Mesendoderm (in vitro differentiated cells): ENCODE results near the gene GLTPD2.

Experiments used
- DNase-seq: peaks from one replicate; pipeline ENCODE4 v3.0.0; 2013
- H2AK5ac ChIP-seq: 2 replicates; pipeline ENCODE4 v1.6.1; 2013; ENCODE audit warnings: low read length, inconsistent platforms
- H2BK120ac ChIP-seq: 2 replicates; pipeline ENCODE4 v1.6.1; 2013; ENCODE audit warnings: low read depth, mild to moderate bottlenecking, low read length, moderate library complexity, mixed read lengths
- H2BK15ac ChIP-seq: replicated peaks from 2 replicates; pipeline ENCODE4 v1.6.1; 2013; ENCODE audit warnings: low read depth, mild to moderate bottlenecking, moderate library complexity
- H2BK5ac ChIP-seq: 2 replicates; pipeline ENCODE4 v1.6.1; 2013; ENCODE audit warnings: low read length, inconsistent platforms
- H3K18ac ChIP-seq: 2 replicates; pipeline ENCODE4 v1.6.1; 2013; ENCODE audit warnings: mild to moderate bottlenecking, low read length, mixed read lengths
- H3K23ac ChIP-seq: one replicate; pipeline ENCODE4 v1.6.1; 2013; ENCODE audit warnings: low read length
- H3K27ac ChIP-seq: 2 replicates; pipeline ENCODE4 v1.5.1; 2013; ENCODE audit warnings: low read depth, mild to moderate bottlenecking, inconsistent platforms, low read length, moderate library complexity
- H3K27me3 ChIP-seq: 2 replicates; pipeline ENCODE4 v1.6.1; 2013; ENCODE audit warnings: low read length, control low read depth, mild to moderate bottlenecking, inconsistent platforms; ENCODE audit not compliant: insufficient read depth, poor library complexity
- H3K36me3 ChIP-seq: 2 replicates; pipeline ENCODE4 v1.6.1; 2013; ENCODE audit warnings: low read length, inconsistent platforms; ENCODE audit not compliant: control insufficient read depth, insufficient read depth
- H3K4ac ChIP-seq: one replicate; pipeline ENCODE4 v1.6.1; 2013; ENCODE audit warnings: low read depth, mild to moderate bottlenecking, low read length, moderate library complexity
- H3K4me1 ChIP-seq: 2 replicates; pipeline ENCODE4 v1.6.1; 2013; ENCODE audit warnings: low read depth, low read length, inconsistent platforms; ENCODE audit not compliant: control insufficient read depth
- H3K4me2 ChIP-seq: 2 replicates; pipeline ENCODE4 v1.6.1; 2013; ENCODE audit warnings: low read length
- H3K4me3 ChIP-seq: 2 replicates; pipeline ENCODE4 v1.5.1; 2013; ENCODE audit warnings: mild to moderate bottlenecking, low read length
- H3K56ac ChIP-seq: one replicate; pipeline ENCODE4 v1.6.1; 2013; ENCODE audit warnings: low read length
- H3K79me1 ChIP-seq: 2 replicates; pipeline ENCODE4 v1.6.1; 2013; ENCODE audit warnings: low read length, inconsistent platforms
- H3K79me2 ChIP-seq: 2 replicates; pipeline ENCODE4 v1.6.1; 2013; ENCODE audit warnings: mild to moderate bottlenecking, low read length; ENCODE audit not compliant: control insufficient read depth, insufficient read depth
- H3K9ac ChIP-seq: 2 replicates; pipeline ENCODE4 v1.6.1; 2013; ENCODE audit warnings: low read length, inconsistent platforms
- H4K5ac ChIP-seq: one replicate; pipeline ENCODE4 v1.6.1; 2013; ENCODE audit warnings: low read length
- H4K8ac ChIP-seq: one replicate; pipeline ENCODE4 v1.6.1; 2013; ENCODE audit warnings: low read depth, mild to moderate bottlenecking, control low read depth, low read length, moderate library complexity
- WGBS: extraction: QIAGEN DNeasy Blood & Tissue Kit; methylation state at CpG from one replicate; pipeline ENCODE4 v1.1.7; 2013; ENCODE audit warnings: low lambda C conversion rate, missing lambda C conversion rate; ENCODE audit not compliant: insufficient coverage; ENCODE audit errors: extremely low coverage; 5-methylcytosine and 5-hydroxymethylcytosine counted together

The GLTPD2 gene

GRCh38 chr17:4786106-4786511, 2.7 kb upstream of the GLTPD2 start, which contains the start of gene VMO1:
Gene VMO1 (minus strand): TSS chr17:4786364. CDS start chr17:4786352, 12 bp downstream.
- H4K8ac ChIP-seq = no peak within 1 kb of the TSS
- no peaks in the 10 kb centered on the region for H3K36me3 ChIP-seq
- H4K5ac ChIP-seq = no peak within 1 kb of the TSS
- no peak within 1 kb of the TSS for H3K27ac ChIP-seq
- no peak within 1 kb of the TSS for H3K4ac ChIP-seq
- no CpG with 5 or more reads among the region's 24 CpGs for WGBS
- peaks cover 2% of the 10 kb centered on the region for H3K27me3 ChIP-seq
- no peak within 1 kb of the TSS for H2AK5ac ChIP-seq
- no peak within 1 kb of the TSS for H3K4me3 ChIP-seq
- H3K56ac ChIP-seq = no peak within 1 kb of the TSS
- H3K79me1 ChIP-seq = no peaks in the 10 kb centered on the region
- H3K4me1 ChIP-seq = peaks cover 2% of the 10 kb centered on the region
- no peak within 1 kb of the TSS for H3K18ac ChIP-seq
- H2BK120ac ChIP-seq = no peak within 1 kb of the TSS
- H2BK5ac ChIP-seq = no peak within 1 kb of the TSS
- H3K79me2 ChIP-seq = no peaks in the 10 kb centered on the region
- H3K9ac ChIP-seq = no peak within 1 kb of the TSS
- H3K23ac ChIP-seq = no peak within 1 kb of the TSS
- H2BK15ac ChIP-seq = no peak within 1 kb of the TSS
- no peak within 1 kb of the TSS for H3K4me2 ChIP-seq
- no peak for DNase-seq

- Histone ChIP-seq H3K9ac (no peak overlapping the region), H4K8ac (no peak overlapping the region), H3K27me3 (peaks cover 2% of the 10 kb centered on the region), H3K27ac (no peak overlapping the region), H3K23ac (no peak overlapping the region), H2AK5ac (no peak overlapping the region), H3K79me1 (no peaks in the 10 kb centered on the region), H3K4me1 (peaks cover 2% of the 10 kb centered on the region), H3K4ac (no peak overlapping the region), H2BK5ac (no peak overlapping the region), H2BK15ac (no peak overlapping the region), H3K36me3 (no peaks in the 10 kb centered on the region), H3K18ac (no peak overlapping the region), H3K56ac (no peak overlapping the region), H2BK120ac (no peak overlapping the region), H3K79me2 (no peaks in the 10 kb centered on the region), H4K5ac (no peak overlapping the region), H3K4me2 (no peak overlapping the region), H3K4me3 (no peak overlapping the region)
- WGBS = no CpG with 5 or more reads among the region's 6 CpGs
- no peak for DNase-seq
These were observed 2.2 kb upstream of the GLTPD2 start for GRCh38 chr17:4786516-4786915.

GRCh38 chr17:4788159-4788806, 481 bp upstream of the GLTPD2 start:
- H2AK5ac ChIP-seq = no peak overlapping the region
- H2BK15ac ChIP-seq = no peak overlapping the region
- H3K79me1 ChIP-seq = no peaks in the 10 kb centered on the region
- no peak overlapping the region for H4K5ac ChIP-seq
- peak overlapping the region; percentile 95 for H3K56ac ChIP-seq
- peak overlapping the region; percentile 84 for H3K4me2 ChIP-seq
- no peak overlapping the region for H3K23ac ChIP-seq
- no peak overlapping the region for H2BK120ac ChIP-seq
- no peak for DNase-seq
- H3K18ac ChIP-seq = no peak overlapping the region
- H3K4me3 ChIP-seq = no peak overlapping the region
- H2BK5ac ChIP-seq = no peak overlapping the region
- H4K8ac ChIP-seq = no peak overlapping the region
- no peak overlapping the region for H3K4ac ChIP-seq
- H3K9ac ChIP-seq = peak overlapping the region; percentile 90
- H3K4me1 ChIP-seq = peaks cover 2% of the 10 kb centered on the region
- H3K27me3 ChIP-seq = peaks cover 2% of the 10 kb centered on the region
- no peak overlapping the region for H3K27ac ChIP-seq
- WGBS = no CpG with 5 or more reads among the region's 14 CpGs
- H3K36me3 ChIP-seq = no peaks in the 10 kb centered on the region
- H3K79me2 ChIP-seq = no peaks in the 10 kb centered on the region

- no CpG with 5 or more reads among the region's 25 CpGs for WGBS
These were observed 862 bp downstream of the GLTPD2 start for GRCh38 chr17:4789701-4789950.

GRCh38 chr17:4789951-4790704, 1.4 kb downstream of the GLTPD2 start:
- no peak overlapping the region for H2BK15ac ChIP-seq

More at GRCh38 chr17:4789701-4789950, 862 bp downstream of the GLTPD2 start:
- peak overlapping the region; percentile 90 for H3K9ac ChIP-seq
- no peaks in the 10 kb centered on the region for H3K79me2 ChIP-seq
- H2AK5ac ChIP-seq = no peak overlapping the region
- no peak overlapping the region for H4K8ac ChIP-seq
- H3K79me1 ChIP-seq = no peaks in the 10 kb centered on the region
- peak overlapping the region; percentile 46 for H3K4me3 ChIP-seq
- no peak for DNase-seq
- H4K5ac ChIP-seq = no peak overlapping the region
- H3K27ac ChIP-seq = peak overlapping the region; percentile 17
- H3K4me1 ChIP-seq = peaks cover 2% of the 10 kb centered on the region
- H3K18ac ChIP-seq = peak overlapping the region; percentile 61
- H3K56ac ChIP-seq = peak overlapping the region; percentile 95
- no peak overlapping the region for H2BK120ac ChIP-seq
- peak overlapping the region; percentile 84 for H3K4me2 ChIP-seq
- H3K36me3 ChIP-seq = no peaks in the 10 kb centered on the region
- H2BK15ac ChIP-seq = no peak overlapping the region
- H2BK5ac ChIP-seq = no peak overlapping the region
- no peak overlapping the region for H3K23ac ChIP-seq
- H3K27me3 ChIP-seq = peaks cover 2% of the 10 kb centered on the region
- no peak overlapping the region for H3K4ac ChIP-seq

More at GRCh38 chr17:4789951-4790704, 1.4 kb downstream of the GLTPD2 start:
- Histone ChIP-seq H2BK120ac (no peak overlapping the region), H3K9ac (peak overlapping the region; percentile 90), H3K23ac (peak overlapping the region; percentile 66), H3K36me3 (no peaks in the 10 kb centered on the region), H3K79me1 (no peaks in the 10 kb centered on the region), H3K79me2 (no peaks in the 10 kb centered on the region), H3K56ac (peak overlapping the region; percentile 95), H3K4me3 (peak overlapping the region; percentile 46), H3K18ac (peak overlapping the region; percentile 61), H3K4me2 (peak overlapping the region; percentile 84), H4K8ac (no peak overlapping the region), H3K27me3 (peaks cover 2% of the 10 kb centered on the region), H4K5ac (no peak overlapping the region), H3K27ac (peak overlapping the region; percentile 17), H2AK5ac (no peak overlapping the region), H2BK5ac (no peak overlapping the region), H3K4ac (no peak overlapping the region), H3K4me1 (peaks cover 2% of the 10 kb centered on the region)
- no CpG with 5 or more reads among the region's 91 CpGs for WGBS
- DNase-seq = peak; percentile 78
